Measurements from ENCODE around the gene MRPL18.
"Not testable (repeated sequence)": the region's sequence is repeated elsewhere in the genome, so short reads cannot be mapped to it uniquely, and the experiment has no call there.

MRPL18 gene

GRCh38 chr6:159790149-159790955 lies at the start of gene MRPL18:
MRPL18 (plus strand) TSS chr6:159790467; CDS start chr6:159790588, 121 bp downstream.
- DNase-seq: peak; percentile 83 to 87

DNA sequence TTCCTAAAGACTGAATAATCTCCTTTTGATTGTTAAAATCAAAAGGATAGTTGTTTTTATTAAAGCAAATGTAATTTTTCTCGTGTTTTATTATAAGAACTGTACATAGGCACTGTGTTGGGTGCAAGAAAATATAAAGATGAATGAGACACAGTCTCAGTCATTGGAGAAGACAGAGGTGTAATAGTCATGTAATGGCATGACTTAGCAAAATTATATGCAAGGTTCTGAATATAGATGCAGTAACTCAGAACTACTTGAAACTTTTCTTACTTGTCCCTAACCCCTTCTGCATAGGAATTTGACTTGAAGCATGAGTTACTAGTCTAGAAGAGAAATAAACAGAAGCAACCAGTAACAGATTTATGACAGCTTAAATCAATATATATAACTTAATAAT lies 48.1 kb upstream of the MRPL18 start:
- DNase-seq: no peak

DNA sequence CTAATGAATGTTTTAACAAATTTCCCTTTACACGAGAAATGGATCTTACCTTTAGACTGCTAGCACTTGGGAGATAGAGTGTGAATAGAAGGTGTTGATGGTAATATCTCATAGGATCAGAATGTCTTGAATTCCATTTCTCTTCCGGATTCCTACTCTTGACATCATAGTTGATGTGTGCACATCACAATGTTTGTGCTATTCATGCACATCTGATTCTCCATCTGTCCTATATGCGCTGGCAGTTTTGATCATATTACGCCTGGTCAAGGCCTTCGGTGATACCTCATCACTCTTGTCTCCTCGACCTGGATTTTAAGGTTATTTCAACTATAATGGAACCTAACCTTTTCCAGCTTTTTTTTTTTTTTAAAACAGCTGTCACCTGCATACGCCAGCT lies 45.2 kb upstream of the MRPL18 start:
- DNase-seq: no peak

DNA sequence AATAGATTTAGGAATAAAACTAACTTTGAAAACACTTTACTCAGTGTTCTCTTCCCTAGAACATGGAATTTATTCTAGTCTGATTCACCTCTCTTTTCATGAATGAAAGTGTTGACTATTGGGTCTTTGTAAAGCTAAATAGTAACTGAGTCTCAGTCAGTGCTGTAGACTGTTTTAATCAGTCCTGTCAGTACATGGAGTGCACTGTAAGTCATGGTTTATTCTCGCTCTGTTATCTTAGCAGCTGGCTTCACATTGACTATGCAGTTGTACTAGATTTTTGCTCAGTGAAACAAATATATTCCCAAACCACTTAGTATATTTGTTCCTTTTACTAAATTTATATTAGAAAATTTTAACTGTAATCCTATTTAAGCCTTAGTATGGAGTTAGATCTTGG lies 43.5 kb upstream of the MRPL18 start:
- DNase-seq: no peak

DNA sequence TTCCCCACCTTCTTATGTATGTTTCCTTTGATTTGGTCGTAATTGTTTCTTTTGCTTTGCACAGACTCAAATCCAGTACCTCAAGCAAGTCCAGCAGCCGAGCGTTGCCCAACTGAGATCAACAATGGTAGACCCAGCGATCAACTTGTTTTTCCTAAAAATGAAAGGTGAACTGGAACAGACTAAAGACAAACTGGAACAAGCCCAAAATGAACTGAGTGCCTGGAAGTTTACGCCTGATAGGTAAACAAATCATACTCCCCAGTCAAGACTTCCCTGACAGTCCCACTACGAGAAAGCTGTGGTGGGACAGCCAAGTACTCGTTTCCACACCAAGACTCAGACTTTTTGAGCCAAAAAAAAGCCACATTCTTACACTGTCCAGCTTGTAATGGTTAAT lies 42.1 kb upstream of the MRPL18 start:
- DNase-seq: not testable (repeated sequence)

- no peak for DNase-seq
Measured at GRCh38 chr6:159751448-159751847, 38.8 kb upstream of the MRPL18 start.

GRCh38 chr6:159753081-159753872 lies 37.0 kb upstream of the MRPL18 start:
- no peak for DNase-seq

- no peak for DNase-seq
Measured at GRCh38 chr6:159754401-159754800, 35.9 kb upstream of the MRPL18 start.

GRCh38 chr6:159754959-159755914 lies 35.0 kb upstream of the MRPL18 start:
- no peak for DNase-seq

GRCh38 chr6:159756508-159756907 lies 33.8 kb upstream of the MRPL18 start:
- DNase-seq: no peak

DNA sequence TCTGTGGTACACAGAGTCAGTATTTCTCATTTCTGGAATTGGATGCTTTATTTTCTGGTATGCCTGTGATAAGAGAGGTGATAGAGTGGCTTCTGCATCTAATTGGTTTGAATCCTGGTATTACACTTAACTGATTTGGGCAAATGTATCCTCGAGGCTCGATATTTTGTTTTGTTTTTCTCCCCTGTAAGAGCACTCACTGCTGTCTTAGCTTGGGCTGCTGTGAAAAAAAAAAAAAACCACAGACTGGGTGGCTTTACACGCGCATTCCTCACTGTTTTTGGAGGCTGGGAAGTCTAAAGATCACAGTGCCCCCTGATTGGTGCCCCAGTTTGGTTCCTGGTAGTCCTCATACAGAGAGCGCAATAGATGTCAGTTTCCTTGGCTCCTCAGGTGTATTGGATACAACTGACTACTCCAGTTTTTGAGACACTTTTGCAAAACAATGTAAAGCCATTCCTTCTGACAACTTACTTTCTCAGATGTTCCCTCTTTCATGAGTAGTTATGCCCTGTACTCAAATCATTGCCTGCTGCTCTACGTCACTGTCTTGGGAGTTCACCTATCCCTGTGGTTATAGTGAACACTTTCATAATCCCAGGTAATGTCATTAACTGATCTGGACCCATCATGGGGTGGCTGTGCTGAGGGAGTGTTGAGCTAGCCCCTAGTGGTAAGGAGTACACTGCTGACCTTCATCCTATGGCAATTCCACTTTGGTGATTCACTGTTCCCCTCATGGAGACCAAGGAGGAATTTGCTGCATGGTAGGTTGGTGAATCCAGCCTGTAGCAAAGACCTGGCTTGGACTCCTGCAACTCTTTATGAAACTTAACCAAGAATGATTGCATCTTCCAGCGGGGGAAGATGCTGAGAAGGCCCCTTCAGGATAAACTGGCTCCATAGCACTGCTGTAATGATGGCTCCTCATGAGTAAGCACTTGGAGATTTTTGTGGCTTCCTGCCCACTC lies 32.0 kb upstream of the MRPL18 start:
- DNase-seq: no peak

DNA sequence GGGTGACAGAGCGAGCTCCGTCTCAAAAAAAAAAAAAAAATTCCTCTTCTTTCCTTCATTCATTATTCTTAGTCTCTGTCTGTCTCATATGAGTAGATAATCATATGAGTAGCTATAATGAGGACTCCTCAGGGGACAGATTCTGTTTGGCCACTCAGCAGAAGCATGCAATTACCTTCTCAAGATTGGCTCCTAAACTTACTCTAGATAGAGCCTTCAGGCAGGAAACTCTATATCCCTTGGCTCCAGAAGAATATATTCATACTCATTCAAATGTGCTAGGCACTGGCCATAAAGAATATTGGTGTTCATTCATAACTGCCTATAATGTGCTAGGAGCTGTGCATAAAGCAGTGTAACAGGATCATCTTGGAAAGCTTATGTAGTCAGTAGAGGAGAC lies 30.6 kb upstream of the MRPL18 start:
- DNase-seq: no peak

GRCh38 chr6:159760602-159761057 lies 29.6 kb upstream of the MRPL18 start:
- no peak for DNase-seq

DNA sequence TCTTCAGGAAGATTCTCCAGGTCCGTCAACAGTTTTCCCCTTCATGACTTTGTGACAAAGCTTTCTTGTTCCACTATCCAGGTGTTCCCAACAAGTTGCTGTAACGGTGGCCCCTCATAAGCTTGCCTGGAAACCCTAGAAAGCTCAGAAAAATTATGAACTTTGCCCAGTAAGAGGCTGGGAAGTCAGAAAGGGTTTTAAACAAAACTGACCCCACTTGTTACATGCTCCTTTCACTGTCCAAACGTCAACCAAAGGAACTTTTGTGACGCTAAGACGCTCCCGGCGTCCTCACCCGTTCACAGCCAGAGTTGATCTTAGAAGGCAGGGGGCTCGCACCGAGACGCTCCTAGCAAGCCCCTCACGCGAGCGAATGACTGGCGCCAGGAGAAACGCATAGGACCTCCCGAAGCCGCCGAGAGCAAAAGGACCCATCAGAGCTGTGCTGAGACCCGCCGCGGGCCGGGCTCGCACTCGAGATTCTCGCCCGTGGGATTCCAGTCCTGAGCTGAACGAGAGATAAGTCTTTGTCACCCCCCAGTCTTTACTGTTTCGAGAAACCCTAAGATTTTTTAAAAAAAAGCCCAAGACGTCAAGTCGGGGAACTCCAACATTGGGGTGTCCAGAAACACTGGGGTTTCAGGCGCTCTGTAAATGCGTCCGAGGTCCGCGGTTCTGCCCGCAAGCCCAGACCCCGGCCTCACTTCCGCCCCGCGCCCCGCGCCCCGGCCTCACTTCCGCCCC lies 29.0 kb upstream of the MRPL18 start:
- no peak for DNase-seq

GRCh38 chr6:159761873-159762680 lies 28.2 kb upstream of the MRPL18 start, which contains the start of gene ACAT2:
ACAT2 (plus strand) TSS chr6:159762045; CDS start chr6:159762088, 43 bp downstream.
- peak; percentile 88 to 90 for DNase-seq

DNA sequence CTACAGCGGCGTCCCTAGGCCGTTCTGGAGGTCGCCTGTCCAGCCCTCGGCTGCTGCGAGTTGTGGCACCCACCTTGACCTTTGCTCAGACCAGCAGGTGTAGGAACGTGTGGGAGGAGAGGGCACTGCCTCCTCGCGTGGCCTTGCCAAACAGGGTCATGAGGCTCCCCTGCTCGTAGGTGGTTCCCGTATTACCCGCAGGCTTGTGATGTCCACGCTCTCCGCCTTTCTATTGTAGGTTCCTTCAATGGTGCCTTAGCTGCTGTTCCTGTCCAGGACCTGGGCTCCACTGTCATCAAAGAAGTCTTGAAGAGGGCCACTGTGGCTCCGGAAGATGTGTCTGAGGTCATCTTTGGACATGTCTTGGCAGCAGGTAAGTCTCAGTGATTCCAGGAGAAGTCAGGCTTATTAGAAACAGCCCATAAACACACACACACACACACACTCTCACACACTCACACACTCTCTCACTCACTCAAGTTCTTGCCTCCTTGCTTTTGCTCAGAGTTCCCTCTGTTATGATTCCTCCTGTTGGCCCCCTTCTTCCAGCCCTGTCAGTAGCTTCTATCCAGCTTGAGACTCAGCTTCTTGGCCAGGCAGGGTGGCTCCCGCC lies 27.5 kb upstream of the MRPL18 start:
- DNase-seq: no peak

GRCh38 chr6:159766906-159767305 lies 23.4 kb upstream of the MRPL18 start:
- no peak for DNase-seq

DNA sequence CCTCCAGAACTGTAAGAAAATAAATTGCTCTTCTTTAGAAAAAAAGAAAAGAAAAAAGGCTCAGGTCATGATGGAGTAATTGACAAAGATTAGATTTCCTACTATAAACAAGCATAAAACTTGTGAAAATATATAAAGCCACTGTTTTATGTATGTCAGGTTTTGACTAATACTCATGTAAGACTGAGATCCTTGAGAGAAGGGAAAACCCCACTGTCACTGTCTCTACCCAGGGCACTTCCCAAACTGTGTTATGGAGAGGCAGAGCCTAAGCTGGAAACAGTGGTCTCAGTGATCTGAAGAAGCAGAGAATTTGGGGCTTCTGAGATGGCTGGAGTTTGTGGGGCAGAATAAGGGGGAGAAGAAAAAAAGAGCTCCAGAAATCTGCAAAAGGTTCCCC lies 20.8 kb upstream of the MRPL18 start:
- no peak for DNase-seq

- no peak for DNase-seq
Measured at GRCh38 chr6:159772196-159772595, 18.1 kb upstream of the MRPL18 start.
